ENCODE data around the gene RBP3.

RBP3 gene

GRCh38 chr10:47401874-47402640, 53.9 kb downstream of the RBP3 start:
- DNase-seq (ENCODE audit: low spot score), result no peak

GRCh38 chr10:47402641-47403301, 54.6 kb downstream of the RBP3 start:
- no peak for DNase-seq (ENCODE audit: low spot score)

DNA sequence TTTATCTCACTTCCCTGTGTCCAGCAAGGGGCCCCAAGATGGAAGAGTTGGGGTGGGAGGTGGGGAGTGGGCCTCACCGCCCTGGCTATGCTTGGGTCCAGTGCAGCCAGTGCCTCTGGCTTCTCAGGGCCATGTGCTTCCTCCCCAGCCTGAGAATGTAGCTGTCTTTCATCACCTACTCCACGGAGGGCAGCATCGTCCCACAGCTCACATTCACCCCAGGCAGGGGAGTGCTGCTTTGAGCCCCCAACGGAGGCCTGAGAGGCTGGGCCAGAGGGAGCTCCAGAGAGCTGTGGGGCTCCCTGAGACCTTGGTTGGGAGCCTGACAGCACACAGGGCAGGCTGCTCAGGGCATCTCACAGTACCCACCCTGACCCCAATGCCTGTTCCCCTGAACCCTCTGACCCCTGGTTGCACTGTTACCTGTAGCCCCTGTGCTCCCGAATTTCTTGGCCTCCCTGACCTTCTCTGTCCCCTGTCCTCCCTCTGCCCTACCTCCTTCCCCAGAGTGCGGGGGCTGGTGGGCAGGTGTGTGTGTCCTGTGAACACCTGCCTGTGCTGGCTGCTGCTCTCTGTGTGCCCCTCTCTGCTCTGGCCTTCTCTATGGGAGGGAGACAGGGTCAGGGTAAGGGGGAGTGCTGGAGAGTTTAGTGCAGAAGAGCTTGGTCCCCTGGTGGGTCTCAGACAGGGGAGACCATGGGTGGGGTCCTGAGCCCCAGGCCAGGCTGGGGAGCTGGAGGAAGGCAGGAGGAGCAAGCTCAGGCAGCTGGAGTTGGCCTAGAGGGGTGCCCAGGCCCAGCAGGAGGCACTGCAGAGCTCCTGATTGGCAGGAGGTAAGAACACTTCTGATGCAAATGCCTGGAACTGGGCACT, 55.5 kb downstream of the RBP3 start:
- DNase-seq (ENCODE audit: low spot score), result no peak

GRCh38 chr10:47404446-47404845, 56.3 kb downstream of the RBP3 start:
- no peak for DNase-seq (ENCODE audit: low spot score)

GRCh38 chr10:47404937-47405336, 56.8 kb downstream of the RBP3 start:
- DNase-seq (ENCODE audit: low spot score), result no peak

- no peak for DNase-seq (ENCODE audit: low spot score)
These were observed 57.8 kb downstream of the RBP3 start for GRCh38 chr10:47405857-47406547.

DNA sequence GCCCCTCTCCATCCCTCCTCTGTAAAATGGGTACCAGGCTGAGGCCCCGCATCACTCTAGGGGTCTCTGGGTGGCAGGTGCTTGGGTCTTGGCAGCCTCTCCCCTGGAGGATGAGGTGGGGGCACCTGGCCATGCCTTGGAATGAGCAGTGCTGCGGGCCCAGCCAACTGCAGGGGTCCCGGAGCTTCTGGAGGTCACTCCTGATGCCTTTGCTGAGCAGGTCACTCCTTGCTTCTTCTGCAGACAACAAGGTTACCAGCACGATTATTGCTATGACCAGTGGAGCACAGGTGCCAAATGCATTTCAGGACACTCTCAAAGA, 58.3 kb downstream of the RBP3 start:
- no peak for DNase-seq (ENCODE audit: low spot score)

GRCh38 chr10:47406870-47407691, 58.9 kb downstream of the RBP3 start:
- DNase-seq (ENCODE audit: low spot score), result no peak

Measured in globus pallidus (tissue), 1 donor.